Neural cell (in vitro differentiated cells): ENCODE measurements around the gene CRY2. TPM values are rescaled to one million over a fixed set of nuclear protein-coding genes. Genes with fewer than 3 reads are reported as not detected.

Experiments used
- H2AFZ ChIP-seq: fragments of 200-600, 300-800 bp; sonication (generic), shearing (Covaris generic); 2 replicates; pipeline ENCODE4 v1.6.0; 2014; ENCODE audit warnings: low read depth, mild to moderate bottlenecking, antibody characterized with exemption, low read length, moderate library complexity
- H3F3A ChIP-seq: fragments of 200-600 bp; shearing (Covaris generic); 2 replicates; pipeline ENCODE4 v1.6.1; 2016; ENCODE audit warnings: mild to moderate bottlenecking, moderate library complexity, mixed read lengths, antibody characterized with exemption, low read length; ENCODE audit not compliant: insufficient read depth, poor library complexity, severe bottlenecking
- H3K27ac ChIP-seq: fragments of 200-600, 300-800 bp; sonication (generic), shearing (Covaris generic); 2 replicates; pipeline ENCODE4 v1.5.1; 2014; ENCODE audit warnings: mild to moderate bottlenecking, low read length, moderate library complexity
- H3K27me3 ChIP-seq: fragments of 300-800, 200-600 bp; sonication (generic), shearing (Covaris generic); 2 replicates; pipeline ENCODE4 v1.6.0; 2014; ENCODE audit warnings: mild to moderate bottlenecking, low read depth, low read length, moderate library complexity; ENCODE audit not compliant: insufficient read depth
- H3K36me3 ChIP-seq: fragments of 300-800, 200-600 bp; sonication (generic), shearing (Covaris generic); 2 replicates; pipeline ENCODE4 v1.5.1; 2014; ENCODE audit warnings: mild to moderate bottlenecking, antibody characterized with exemption, low read length, moderate library complexity; ENCODE audit not compliant: insufficient read depth
- H3K4me2 ChIP-seq: fragments of 300-800, 200-600 bp; sonication (generic), shearing (Covaris generic); 2 replicates; pipeline ENCODE4 v1.6.0; 2014; ENCODE audit warnings: mild to moderate bottlenecking, low read length
- H3K4me3 ChIP-seq: fragments of 300-800, 200-600 bp; sonication (generic), shearing (Covaris generic); 2 replicates; pipeline ENCODE4 v1.5.1; 2014; ENCODE audit warnings: mild to moderate bottlenecking, low read length, moderate library complexity
- H3K79me2 ChIP-seq: fragments of 200-600 bp; shearing (Covaris generic); replicated peaks from 2 replicates; pipeline ENCODE4 v1.6.0; 2014; ENCODE audit warnings: mild to moderate bottlenecking, low read length, moderate library complexity; ENCODE audit not compliant: insufficient read depth
- H3K9ac ChIP-seq: fragments of 300-800, 200-600 bp; sonication (generic), shearing (Covaris generic); 2 replicates; pipeline ENCODE4 v1.6.1; 2016; ENCODE audit warnings: mild to moderate bottlenecking, low read length, mixed read lengths
- H3K9me2 ChIP-seq: fragments of 200-600 bp; shearing (Covaris generic); 2 replicates; pipeline ENCODE4 v1.6.1; 2016; ENCODE audit warnings: mild to moderate bottlenecking, low read length, mixed read lengths; ENCODE audit not compliant: insufficient read depth
- H3K9me3 ChIP-seq: fragments of 200-600, 300-800 bp; sonication (generic), shearing (Covaris generic); 2 replicates; pipeline ENCODE4 v1.6.1; 2016; ENCODE audit warnings: mild to moderate bottlenecking, mixed run types, low read length, moderate library complexity, mixed read lengths
- H4K20me1 ChIP-seq: fragments of 200-600 bp; shearing (Covaris generic); 2 replicates; pipeline ENCODE4 v1.6.1; 2016; ENCODE audit warnings: mild to moderate bottlenecking, mixed run types; ENCODE audit not compliant: insufficient read depth
- CTCF ChIP-seq: fragments of 450-650 bp; IDR thresholded peaks from 2 replicates; pipeline ENCODE4 v1.5.1; 2014; ENCODE audit warnings: antibody characterized with exemption, mild to moderate bottlenecking, moderate library complexity; ENCODE audit not compliant: poor library complexity, severe bottlenecking
- EP300 ChIP-seq: fragments of 450-650 bp; conservative IDR thresholded peaks from 2 replicates; pipeline ENCODE4 v1.6.1; 2014; ENCODE audit warnings: antibody characterized with exemption, mild to moderate bottlenecking, moderate library complexity; ENCODE audit not compliant: poor library complexity, severe bottlenecking
- EZH2 ChIP-seq: fragments of 200-600, 300-800 bp; shearing (Covaris generic), sonication (generic); IDR thresholded peaks from 2 replicates; pipeline ENCODE4 v1.6.1; 2014; ENCODE audit warnings: antibody characterized with exemption, low read length, borderline replicate concordance, mild to moderate bottlenecking; ENCODE audit not compliant: insufficient read depth, poor library complexity, severe bottlenecking
- MXI1 ChIP-seq: fragments of 450-650 bp; conservative IDR thresholded peaks from 2 replicates; pipeline ENCODE4 v1.6.1; 2014; ENCODE audit warnings: antibody characterized with exemption, mild to moderate bottlenecking; ENCODE audit not compliant: poor library complexity, severe bottlenecking
- POLR2AphosphoS5 ChIP-seq: IDR thresholded peaks from 2 replicates; pipeline ENCODE4 v1.6.1; 2012
- RAD21 ChIP-seq: fragments of 450-650 bp; conservative IDR thresholded peaks from 2 replicates; pipeline ENCODE4 v1.6.1; 2014; ENCODE audit warnings: antibody characterized with exemption, mild to moderate bottlenecking, moderate library complexity
- REST ChIP-seq: IDR thresholded peaks from 2 replicates; pipeline ENCODE4 v1.6.1; 2012; ENCODE audit warnings: borderline replicate concordance
- SMC3 ChIP-seq: fragments of 450-650 bp; conservative IDR thresholded peaks from 2 replicates; pipeline ENCODE4 v1.6.1; 2014; ENCODE audit warnings: antibody characterized with exemption, mild to moderate bottlenecking, moderate library complexity; ENCODE audit not compliant: poor library complexity
- TAF1 ChIP-seq: IDR thresholded peaks from 2 replicates; pipeline ENCODE4 v1.6.1; 2012; ENCODE audit warnings: low read depth
- polyA plus RNA-seq: library from polyadenylated mRNA; depleted of rRNA; stranded (reverse); fragments of >200 nt; gene quantifications from 2 replicates; pipeline ENCODE4 v1.2.3, GENCODE V29; 2014

The CRY2 gene
- polyA plus RNA-seq, 1 donor from 2014 or later: 27.8 TPM

GRCh38 chr11:45925550-45925949, 78.3 kb downstream of the CRY2 start:
- Histone ChIP-seq H3K79me2 (no peaks in the 10 kb centered on the region), H3K4me3 (no peak overlapping the region), H3F3A (no peaks in the 10 kb centered on the region), H3K9me3 (no peaks in the 10 kb centered on the region), H3K4me2 (no peak overlapping the region), H2AFZ (no peak overlapping the region), H3K9me2 (no peaks in the 10 kb centered on the region), H3K27ac (no peak overlapping the region), H3K27me3 (peaks cover 33% of the 10 kb centered on the region), H3K36me3 (no peaks in the 10 kb centered on the region), H3K9ac (no peak overlapping the region), H4K20me1 (no peaks in the 10 kb centered on the region)
- TF ChIP-seq RAD21 (no peak), TAF1 (no peak), MXI1 (no peak), EZH2 (no peak), CTCF (no peak), REST (no peak), EP300 (no peak), SMC3 (no peak), POLR2AphosphoS5 (no peak)

GRCh38 chr11:45926001-45926401, 78.7 kb downstream of the CRY2 start:
- peaks cover 30% of the 10 kb centered on the region for H3K27me3 ChIP-seq
- no peaks in the 10 kb centered on the region for H3K9me2 ChIP-seq
- no peak overlapping the region for H3K4me3 ChIP-seq
- no peak overlapping the region for H3K4me2 ChIP-seq
- H3K36me3 ChIP-seq: no peaks in the 10 kb centered on the region
- no peak overlapping the region for H3K27ac ChIP-seq
- no peak overlapping the region for H3K9ac ChIP-seq
- no peaks in the 10 kb centered on the region for H3K79me2 ChIP-seq
- H4K20me1 ChIP-seq: no peaks in the 10 kb centered on the region
- no peak overlapping the region for H2AFZ ChIP-seq
- no peaks in the 10 kb centered on the region for H3K9me3 ChIP-seq
- TF ChIP-seq EZH2 (no peak), POLR2AphosphoS5 (no peak), CTCF (no peak), SMC3 (no peak), TAF1 (no peak), REST (no peak), RAD21 (no peak)
- H3F3A ChIP-seq: no peaks in the 10 kb centered on the region
